Choroid plexus epithelial cell (primary cell): Measurements from ENCODE around the gene FOXP4.

ENCODE experiments used
- DNase-seq: peaks from one replicate; pipeline ENCODE4 v3.0.0-alpha.2; 2010; ENCODE audit warnings: low read depth
- H3K4me3 ChIP-seq: 2 replicates; pipeline ENCODE4 v1.5.1; 2011; ENCODE audit warnings: low read depth, mild to moderate bottlenecking, control low read depth, low read length, moderate library complexity
- TF ChIP-seq, protein P1 (sequence below): conservative IDR thresholded peaks from 2 replicates; pipeline ENCODE4 v1.5.1; 2011; ENCODE audit warnings: low read depth, mild to moderate bottlenecking, control low read depth, inconsistent platforms, low read length, moderate library complexity

Gene FOXP4

GRCh38 chr6:41545703-41546474 is at the start of gene FOXP4:
FOXP4 (plus strand) TSS chr6:41546381; CDS start chr6:41565761, 19,380 bp downstream.
- peak; percentile 97 for DNase-seq
- peak within 1 kb of the TSS; percentile 78 for H3K4me3 ChIP-seq
- TF ChIP-seq, protein P1, sequence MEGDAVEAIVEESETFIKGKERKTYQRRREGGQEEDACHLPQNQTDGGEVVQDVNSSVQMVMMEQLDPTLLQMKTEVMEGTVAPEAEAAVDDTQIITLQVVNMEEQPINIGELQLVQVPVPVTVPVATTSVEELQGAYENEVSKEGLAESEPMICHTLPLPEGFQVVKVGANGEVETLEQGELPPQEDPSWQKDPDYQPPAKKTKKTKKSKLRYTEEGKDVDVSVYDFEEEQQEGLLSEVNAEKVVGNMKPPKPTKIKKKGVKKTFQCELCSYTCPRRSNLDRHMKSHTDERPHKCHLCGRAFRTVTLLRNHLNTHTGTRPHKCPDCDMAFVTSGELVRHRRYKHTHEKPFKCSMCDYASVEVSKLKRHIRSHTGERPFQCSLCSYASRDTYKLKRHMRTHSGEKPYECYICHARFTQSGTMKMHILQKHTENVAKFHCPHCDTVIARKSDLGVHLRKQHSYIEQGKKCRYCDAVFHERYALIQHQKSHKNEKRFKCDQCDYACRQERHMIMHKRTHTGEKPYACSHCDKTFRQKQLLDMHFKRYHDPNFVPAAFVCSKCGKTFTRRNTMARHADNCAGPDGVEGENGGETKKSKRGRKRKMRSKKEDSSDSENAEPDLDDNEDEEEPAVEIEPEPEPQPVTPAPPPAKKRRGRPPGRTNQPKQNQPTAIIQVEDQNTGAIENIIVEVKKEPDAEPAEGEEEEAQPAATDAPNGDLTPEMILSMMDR = no peak

GRCh38 chr6:41497573-41497972 is 48.6 kb upstream of the FOXP4 start:
- no peak overlapping the region for H3K4me3 ChIP-seq
- TF ChIP-seq, protein P1 = no peak
- no peak for DNase-seq

GRCh38 chr6:41497994-41498393 is 48.2 kb upstream of the FOXP4 start:
- peak; percentile 63 for DNase-seq
- TF ChIP-seq, protein P1 = no peak

DNA sequence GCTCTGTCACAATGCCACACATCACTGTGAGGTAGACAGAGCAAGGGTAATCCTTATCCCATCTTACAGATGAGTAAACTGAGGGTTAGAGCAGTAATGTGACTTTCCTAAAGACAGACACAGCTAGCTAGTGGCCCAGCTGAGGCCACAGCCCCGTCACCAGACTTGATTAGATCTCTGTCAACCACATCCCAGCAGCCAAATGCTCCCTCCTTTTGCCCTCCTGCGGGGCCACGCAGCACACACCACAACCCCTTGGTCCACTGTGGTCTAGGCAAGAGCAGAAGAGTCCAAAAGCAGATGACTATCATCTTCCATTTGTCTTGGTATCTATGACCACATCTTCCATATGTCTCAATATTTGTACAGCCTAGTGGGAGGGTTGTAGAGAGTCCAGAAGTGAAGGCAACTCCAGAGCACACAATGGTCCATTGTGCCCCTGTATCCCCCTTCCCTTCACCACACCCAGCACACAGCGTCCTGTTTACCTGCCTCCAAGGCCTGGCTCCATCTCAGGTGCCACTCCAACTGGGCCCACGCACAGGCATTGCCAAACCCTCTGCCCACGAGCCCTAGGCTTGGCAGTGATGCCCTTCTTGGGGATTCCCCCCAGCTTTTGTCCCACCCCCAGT is 47.1 kb upstream of the FOXP4 start:
- TF ChIP-seq, protein P1 = no peak
- H3K4me3 ChIP-seq = no peak overlapping the region
- DNase-seq = no peak

More at GRCh38 chr6:41497994-41498393, 48.2 kb upstream of the FOXP4 start:
- no peak overlapping the region for H3K4me3 ChIP-seq

- DNase-seq = no peak
- TF ChIP-seq, protein P1 = no peak
These were observed 45.6 kb upstream of the FOXP4 start for GRCh38 chr6:41500561-41500960.

DNA sequence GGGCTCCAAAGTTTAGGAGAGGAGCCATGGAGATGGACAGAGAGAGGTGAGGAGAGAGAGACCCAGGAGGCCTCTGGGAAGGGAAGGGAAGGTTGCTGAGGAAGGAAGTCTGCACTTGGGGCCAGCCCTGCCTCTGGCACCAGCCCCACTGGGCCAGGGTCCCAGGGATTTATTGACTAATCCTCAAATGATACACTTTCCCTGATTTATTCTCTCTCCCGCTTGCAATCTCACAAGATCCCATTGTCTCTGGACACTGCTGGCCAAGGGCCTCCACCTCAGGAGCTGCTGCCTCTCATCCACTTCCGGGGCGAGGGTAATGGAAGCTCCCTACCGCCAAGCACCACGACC is 43.6 kb upstream of the FOXP4 start:
- DNase-seq = no peak
- no peak overlapping the region for H3K4me3 ChIP-seq
- TF ChIP-seq, protein P1 = no peak

More at GRCh38 chr6:41500561-41500960, 45.6 kb upstream of the FOXP4 start:
- H3K4me3 ChIP-seq = no peak overlapping the region
